HG03064 (cell line): Measurements from ENCODE around the gene ANKRD13A.
"Not testable (repeated sequence)": the region's sequence is repeated elsewhere in the genome, so short reads cannot be mapped to it uniquely, and the experiment has no call there.

Experiments
- ATAC-seq: cut with Tn5 transposase; IDR thresholded peaks from one replicate; pipeline ENCODE4 v1.9.1; 2021; ENCODE audit warnings: low read depth; ENCODE audit not compliant: unreplicated experiment

The ANKRD13A gene

DNA sequence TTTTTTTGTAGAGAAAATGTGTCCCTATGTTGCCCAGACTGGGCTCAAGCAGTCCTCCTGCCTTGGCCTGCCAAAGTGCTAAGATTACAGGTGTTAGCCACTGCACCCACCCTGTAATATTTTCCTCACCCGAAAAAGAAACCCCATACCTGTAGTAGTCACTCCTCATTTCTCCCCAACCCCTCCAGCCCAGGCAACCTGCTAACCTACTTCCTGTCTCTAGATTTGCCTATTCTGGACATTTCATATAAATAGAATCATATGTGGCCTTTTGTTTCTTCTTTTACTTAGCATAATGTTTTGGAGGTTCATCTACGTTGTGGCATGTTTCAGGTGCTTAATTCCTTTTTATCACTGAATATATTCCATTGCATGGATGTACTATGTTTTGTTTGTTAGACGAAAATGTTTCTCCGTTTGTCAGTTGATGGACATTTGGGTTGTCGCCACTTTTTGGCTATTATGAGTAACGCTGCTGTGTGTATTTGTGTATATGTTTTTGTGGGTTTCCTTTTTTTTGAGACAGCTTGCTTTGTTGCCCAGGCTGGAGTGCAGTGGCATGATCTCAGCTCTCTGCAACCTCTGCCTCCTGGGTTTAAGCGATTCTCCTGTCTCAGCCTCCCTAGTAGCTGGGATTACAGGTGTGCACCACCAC is 6.2 kb downstream of the ANKRD13A start:
- no peak for ATAC-seq

- ATAC-seq, result no peak
Observed at GRCh38 chr12:110006115-110006514, 6.9 kb downstream of the ANKRD13A start.

- no peak for ATAC-seq
Observed at GRCh38 chr12:110007881-110008280, 8.7 kb downstream of the ANKRD13A start.

GRCh38 chr12:110008681-110009398 is 9.6 kb downstream of the ANKRD13A start:
- ATAC-seq, result not testable (repeated sequence)

DNA sequence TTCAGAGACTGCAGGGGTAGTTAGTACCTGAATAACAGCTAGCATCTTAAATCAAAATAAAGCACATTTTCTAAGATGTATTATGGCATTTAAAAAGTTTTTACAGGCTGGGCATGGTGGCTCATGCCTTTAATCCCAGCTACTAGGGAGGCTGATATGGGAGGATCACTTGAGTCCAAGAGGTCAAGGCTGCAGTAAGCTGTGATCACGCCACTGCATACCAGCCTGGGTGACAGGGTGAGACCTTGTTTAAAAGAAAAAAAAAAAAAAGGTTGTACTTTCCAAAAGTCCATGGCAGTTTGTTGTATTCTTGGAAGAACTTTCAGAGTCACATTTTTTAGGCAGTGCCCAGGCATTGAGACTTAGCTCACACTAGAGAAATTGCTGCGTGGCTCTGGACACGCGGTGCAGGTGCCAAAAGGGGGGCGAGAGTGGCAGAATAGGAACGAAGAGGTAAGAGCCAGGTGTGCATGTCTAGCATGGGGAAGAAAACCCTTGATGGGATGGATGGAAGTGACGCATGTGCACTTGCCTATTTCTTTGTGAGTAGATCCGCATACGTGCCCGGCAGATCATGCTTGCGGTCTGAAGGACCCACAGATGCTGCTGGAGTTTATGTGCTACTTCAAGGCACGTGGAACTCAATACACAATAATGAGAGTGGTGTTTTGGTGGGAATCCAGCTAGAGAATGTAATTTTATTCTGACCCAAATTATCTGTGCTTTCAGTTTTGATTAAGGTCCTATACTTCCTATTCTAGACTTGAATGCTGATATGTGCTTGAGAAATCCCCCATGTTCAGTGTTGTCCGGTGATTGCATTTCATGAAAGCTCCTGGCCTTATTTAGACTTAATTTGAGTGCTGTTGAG is 11.9 kb downstream of the ANKRD13A start:
- no peak for ATAC-seq

DNA sequence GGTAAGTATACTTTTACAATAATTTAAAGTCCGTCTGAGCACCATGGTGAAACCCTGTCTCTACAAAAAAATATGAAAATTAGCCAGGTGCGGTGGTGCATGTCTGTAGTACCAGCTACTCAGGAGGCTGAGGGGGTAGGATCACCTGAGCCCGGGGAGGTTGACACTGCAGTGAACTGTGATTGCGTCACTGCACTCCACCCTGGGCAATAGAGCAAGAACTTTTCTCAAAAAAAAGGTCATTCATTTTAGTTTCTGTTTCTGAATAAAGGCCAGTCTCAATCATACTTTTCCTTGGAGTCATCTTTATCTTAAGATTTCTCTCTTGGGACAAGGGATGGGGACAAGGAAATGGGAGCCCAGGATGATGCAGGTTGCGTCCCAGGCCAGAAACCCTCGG is 12.9 kb downstream of the ANKRD13A start:
- ATAC-seq, result peak; percentile 41

DNA sequence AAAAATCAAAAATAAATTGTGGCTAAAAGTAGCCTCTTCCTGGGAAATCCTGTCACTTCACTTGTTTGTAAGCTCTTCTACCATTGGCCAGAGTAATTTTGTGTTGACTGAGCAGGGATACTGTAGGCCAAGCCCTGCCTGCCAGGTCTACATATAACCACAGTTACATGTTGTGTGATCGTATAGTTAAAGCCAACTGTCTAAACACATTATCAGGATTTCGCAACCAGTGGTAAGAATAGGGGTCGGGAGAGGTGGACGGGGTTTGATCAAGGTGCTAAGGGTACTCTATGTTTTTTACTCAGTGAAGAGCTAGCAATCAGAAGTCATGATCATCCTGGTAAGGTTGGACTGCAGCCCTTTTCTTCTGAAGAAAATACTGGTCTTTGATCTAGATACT is 13.4 kb downstream of the ANKRD13A start:
- ATAC-seq, result no peak

DNA sequence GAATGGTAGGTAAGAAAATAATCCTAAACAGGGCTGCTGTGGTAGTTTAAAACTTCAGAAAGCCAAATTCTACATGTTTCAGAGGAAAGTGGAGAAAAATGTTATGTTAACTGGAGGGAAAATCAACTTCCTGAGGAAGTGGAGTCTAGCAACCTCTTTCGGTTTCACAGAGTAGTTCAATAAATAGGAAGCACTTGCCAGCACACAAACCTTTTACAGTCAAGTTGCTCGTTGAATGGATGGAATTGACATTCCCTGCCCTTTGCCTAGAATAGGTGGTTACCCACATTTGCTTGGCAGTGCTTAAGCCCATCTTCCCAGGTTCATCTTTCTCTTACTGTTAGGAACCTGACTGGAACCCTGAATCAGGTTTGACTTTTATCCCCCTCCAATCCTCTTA is 15.9 kb downstream of the ANKRD13A start:
- no peak for ATAC-seq

DNA sequence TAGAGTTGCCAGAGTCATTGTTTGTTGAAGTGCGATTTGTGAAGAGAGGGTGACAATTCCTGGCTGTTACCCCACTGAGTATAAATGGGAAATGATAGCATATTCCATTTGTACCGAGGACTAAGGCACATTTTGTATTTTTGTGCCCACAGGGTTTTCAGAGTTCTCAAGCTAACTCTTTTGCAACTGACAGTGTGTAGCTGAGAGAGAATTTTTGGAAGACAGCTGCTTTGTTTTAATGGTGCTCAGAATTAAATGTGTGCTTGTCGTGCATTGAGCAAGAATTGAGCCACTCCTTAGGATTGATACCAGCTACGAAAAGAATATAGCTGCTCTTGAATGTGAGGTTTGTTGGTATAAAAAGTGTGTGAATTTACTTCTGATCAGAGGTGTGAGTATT is 21.7 kb downstream of the ANKRD13A start:
- ATAC-seq, result no peak

DNA sequence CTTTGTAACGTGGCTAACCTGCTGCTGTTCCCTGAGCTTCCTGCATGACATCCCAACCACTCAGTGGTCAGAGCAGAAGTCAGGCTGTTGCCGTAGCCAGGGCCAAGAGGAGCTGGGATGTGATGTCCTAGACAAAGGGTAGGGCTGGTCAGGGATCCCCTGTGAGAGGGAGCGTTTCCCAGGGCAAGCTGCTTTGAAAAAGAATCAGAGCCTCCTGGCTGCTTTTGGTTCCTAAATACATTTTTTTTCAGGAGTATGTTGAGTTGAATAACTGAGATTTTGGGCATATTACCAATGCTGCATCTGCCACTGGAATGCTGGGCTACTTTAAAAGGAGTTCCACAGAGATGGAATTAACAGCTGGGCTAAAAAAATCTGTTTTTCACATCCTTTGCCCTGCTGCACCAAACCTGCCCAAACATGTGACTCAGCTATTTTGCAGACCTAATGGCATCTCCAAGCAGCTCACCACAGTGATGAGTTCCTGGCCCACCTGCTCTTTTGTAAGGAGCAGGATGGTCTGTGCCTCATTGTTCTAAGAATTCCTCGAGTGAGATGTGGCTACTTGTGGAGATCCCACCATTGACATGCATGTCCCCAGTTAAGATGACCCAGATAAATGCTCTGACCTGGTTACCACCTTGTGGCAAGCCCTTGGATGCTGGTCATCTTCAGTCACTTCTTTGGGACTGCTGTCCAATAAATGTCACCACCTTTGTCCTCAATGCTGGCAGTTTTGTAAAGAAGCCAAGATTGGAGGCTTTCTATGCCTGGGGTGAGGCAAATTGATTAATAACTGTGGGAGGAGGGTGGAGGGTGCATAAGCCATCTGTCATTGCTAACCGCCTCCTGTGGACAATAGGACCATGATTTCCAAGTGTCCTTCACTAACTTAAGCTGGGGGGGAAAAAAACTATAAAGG is 24.1 kb downstream of the ANKRD13A start:
- no peak for ATAC-seq

DNA sequence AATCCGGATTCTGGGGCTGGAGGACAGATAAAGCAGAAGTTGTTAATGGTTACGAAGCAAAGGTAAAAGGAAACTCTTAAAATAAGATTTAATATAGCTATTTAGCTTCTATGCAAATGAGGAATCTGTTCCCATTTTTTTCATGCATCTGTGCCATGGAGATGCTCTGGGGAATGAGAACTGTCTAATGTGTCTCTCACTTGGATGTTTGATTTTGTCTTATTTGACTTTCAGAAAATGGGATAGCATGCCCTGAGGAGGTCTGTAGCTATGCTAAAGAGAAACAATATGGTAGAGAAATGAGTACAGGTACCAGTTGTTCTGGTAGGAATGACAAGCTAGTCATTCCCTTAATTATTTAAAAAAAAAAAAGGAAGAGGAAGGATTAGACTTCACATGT is 24.8 kb downstream of the ANKRD13A start:
- ATAC-seq, result no peak

DNA sequence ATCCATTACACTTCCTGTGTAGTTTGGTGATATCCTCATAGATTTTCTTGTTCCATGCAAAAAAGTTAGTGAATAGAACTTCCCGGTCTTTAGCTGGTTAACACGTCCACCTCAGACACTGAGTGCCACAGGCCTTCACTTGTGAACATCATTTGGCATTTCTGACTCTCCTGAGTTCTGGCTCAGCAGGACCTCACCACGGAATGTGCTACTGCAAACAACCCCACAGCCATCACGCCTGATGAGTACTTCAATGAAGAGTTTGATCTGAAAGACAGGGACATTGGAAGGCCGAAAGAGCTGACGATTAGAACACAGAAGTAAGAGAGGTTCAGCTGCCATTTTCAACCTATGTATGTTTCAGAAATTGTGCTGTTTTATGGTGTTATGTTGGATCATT is 29.1 kb downstream of the ANKRD13A start:
- no peak for ATAC-seq

DNA sequence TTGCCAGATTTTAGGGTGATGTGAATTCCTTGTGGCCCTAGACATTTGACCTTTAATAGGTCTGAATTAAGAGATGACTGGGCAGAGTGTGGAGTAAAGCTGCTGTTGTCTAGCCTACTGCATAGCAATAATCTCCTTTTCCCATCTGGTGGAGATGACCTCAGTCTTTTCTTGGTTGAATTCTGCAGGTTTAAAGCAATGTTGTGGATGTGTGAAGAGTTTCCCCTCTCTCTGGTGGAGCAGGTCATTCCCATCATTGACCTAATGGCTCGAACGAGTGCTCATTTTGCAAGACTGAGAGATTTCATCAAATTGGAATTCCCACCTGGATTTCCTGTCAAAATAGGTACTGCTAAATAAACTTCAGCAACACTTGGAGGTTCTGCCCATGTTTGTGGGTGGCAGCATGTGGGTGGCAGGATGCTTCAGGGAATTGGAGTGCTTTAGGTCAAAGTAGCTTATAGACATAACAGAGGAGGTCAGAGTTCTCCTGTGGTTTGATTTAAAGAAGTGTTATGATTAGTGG is 30.1 kb downstream of the ANKRD13A start:
- no peak for ATAC-seq

GRCh38 chr12:110033888-110034287 is 34.7 kb downstream of the ANKRD13A start:
- ATAC-seq, result no peak

GRCh38 chr12:110035534-110036104 is 36.4 kb downstream of the ANKRD13A start:
- ATAC-seq, result no peak

DNA sequence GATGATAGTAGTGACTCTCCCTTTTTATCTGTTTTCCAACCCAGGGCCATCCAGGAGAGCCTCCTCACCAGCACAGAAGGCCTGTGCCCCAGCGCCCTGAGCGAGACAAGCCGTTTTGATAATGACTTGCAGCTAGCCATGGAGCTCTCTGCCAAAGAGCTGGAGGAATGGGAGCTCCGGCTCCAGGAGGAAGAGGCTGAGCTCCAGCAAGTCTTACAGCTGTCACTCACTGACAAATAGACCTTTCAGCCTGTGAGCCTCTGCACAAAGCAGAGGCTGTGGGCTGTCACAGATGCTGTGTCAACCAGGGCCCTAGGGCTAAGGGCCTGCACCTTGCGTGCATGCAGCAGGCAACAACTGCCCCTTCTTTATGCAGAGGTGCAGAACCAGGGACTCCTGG is 38.1 kb downstream of the ANKRD13A start:
- no peak for ATAC-seq

DNA sequence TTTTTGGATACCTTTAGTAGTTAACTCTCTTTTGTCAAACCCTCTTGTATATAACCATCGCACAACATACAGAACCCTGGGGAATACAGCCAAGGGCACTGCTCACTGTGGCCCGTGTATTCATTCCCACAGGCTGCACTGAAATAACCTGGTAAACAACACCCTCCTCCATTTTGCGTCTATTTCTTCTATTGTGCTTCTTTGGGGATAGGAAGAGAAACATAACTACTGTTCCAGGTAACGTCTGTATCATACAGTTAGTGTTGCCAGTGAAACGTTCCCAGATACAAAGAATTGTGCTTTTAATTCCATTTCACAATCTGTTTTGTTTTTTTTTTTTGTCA is 39.5 kb downstream of the ANKRD13A start:
- ATAC-seq, result no peak

- ATAC-seq, result no peak
Observed at GRCh38 chr12:110039085-110039807, 40.0 kb downstream of the ANKRD13A start.

DNA sequence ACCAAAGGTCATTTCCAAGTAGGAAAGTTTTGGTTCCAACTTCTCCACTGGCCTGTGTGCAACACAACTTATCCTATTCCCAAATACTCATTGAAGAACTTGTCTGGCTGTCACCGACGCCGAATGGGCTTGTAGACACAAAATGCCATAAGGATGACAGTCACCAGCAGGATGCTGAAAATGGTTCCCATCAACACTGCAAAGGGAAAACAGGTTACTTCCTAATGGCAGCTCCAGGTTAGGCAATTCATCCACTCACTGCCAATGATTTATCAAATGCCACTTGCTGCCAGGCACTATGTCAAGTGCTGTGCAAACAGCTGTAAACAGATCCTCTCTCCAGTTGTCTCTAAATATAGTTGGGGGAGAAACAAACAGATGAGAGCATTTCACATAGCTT is 43.0 kb downstream of the ANKRD13A start:
- no peak for ATAC-seq
